Measurements from ENCODE around the gene KDM4B.

Gene KDM4B

GRCh38 chr19:5148794-5149190 lies 179.9 kb downstream of the KDM4B start:
- Histone ChIP-seq H3K4me1 (ENCODE audit: insufficient read depth, low read length) (no peaks in the 10 kb centered on the region), H3K9ac (ENCODE audit: low read depth, low read length) (no peak overlapping the region), H3K36me3 (ENCODE audit: insufficient read depth, low read length) (peaks cover 42% of the 10 kb centered on the region), H2AFZ (ENCODE audit: low read depth, low read length) (no peak overlapping the region), H3K4me3 (ENCODE audit: low read depth in 1 of 2, low read length in 2 of 2) (no peak overlapping the region), H3K27me3 (ENCODE audit: insufficient read depth, low read length, poor library complexity) (no peaks in the 10 kb centered on the region), H4K20me1 (ENCODE audit: insufficient read depth, low read length) (peaks cover 1% of the 10 kb centered on the region; the same call in 1 of the 2 replicates), H3K9me3 (ENCODE audit: insufficient read depth, low read length, severe bottlenecking) (no peaks in the 10 kb centered on the region), H3K79me2 (ENCODE audit: insufficient read depth, low read length) (no peaks in the 10 kb centered on the region), H3K27ac (ENCODE audit: low read length) (no peak overlapping the region), H3K4me2 (ENCODE audit: insufficient read depth, low read length) (no peak overlapping the region)
- ATAC-seq (ENCODE audit: insufficient read depth, low read depth) (no peak), DNase-seq (no peak)
- TF ChIP-seq EZH2 (IDR thresholded peaks at IDR 0.05; ENCODE audit: borderline replicate concordance, low read depth, low read length, severe bottlenecking) (no peak), CTCF (IDR thresholded peaks at IDR 0.05; ENCODE audit: borderline replicate concordance, extremely low read depth, low read length, poor library complexity, severe bottlenecking) (no peak)

- H3K9ac ChIP-seq (ENCODE audit: low read depth, low read length): no peak overlapping the region
Measured at GRCh38 chr19:5149508-5149907, 180.6 kb downstream of the KDM4B start.

GRCh38 chr19:5149932-5150901 lies 181.3 kb downstream of the KDM4B start:
- TF ChIP-seq EZH2 (IDR thresholded peaks at IDR 0.05; ENCODE audit: borderline replicate concordance, low read depth, low read length, severe bottlenecking) (no peak), CTCF (IDR thresholded peaks at IDR 0.05; ENCODE audit: borderline replicate concordance, extremely low read depth, low read length, poor library complexity, severe bottlenecking) (no peak)
- no peak overlapping the region for H2AFZ ChIP-seq (ENCODE audit: low read depth, low read length)
- no peak for ATAC-seq (ENCODE audit: insufficient read depth, low read depth)
- H3K36me3 ChIP-seq (ENCODE audit: insufficient read depth, low read length): peaks cover 31% of the 10 kb centered on the region
- no peak overlapping the region for H3K9ac ChIP-seq (ENCODE audit: low read depth, low read length)
- no peaks in the 10 kb centered on the region for H3K9me3 ChIP-seq (ENCODE audit: insufficient read depth, low read length, severe bottlenecking)
- no peaks in the 10 kb centered on the region for H3K4me1 ChIP-seq (ENCODE audit: insufficient read depth, low read length)
- no peak for DNase-seq
- H3K79me2 ChIP-seq (ENCODE audit: insufficient read depth, low read length): no peaks in the 10 kb centered on the region
- peaks cover 6% of the 10 kb centered on the region; the same call in 1 of the 2 replicates for H4K20me1 ChIP-seq (ENCODE audit: insufficient read depth, low read length)
- H3K27me3 ChIP-seq (ENCODE audit: insufficient read depth, low read length, poor library complexity): no peaks in the 10 kb centered on the region
- no peak overlapping the region for H3K4me3 ChIP-seq (ENCODE audit: low read depth in 1 of 2, low read length in 2 of 2)
- H3K27ac ChIP-seq (ENCODE audit: low read length): no peak overlapping the region
- no peak overlapping the region for H3K4me2 ChIP-seq (ENCODE audit: insufficient read depth, low read length)

More at GRCh38 chr19:5149508-5149907, 180.6 kb downstream of the KDM4B start:
- Histone ChIP-seq H3K36me3 (ENCODE audit: insufficient read depth, low read length) (peaks cover 36% of the 10 kb centered on the region), H3K27ac (ENCODE audit: low read length) (no peak overlapping the region), H3K9me3 (ENCODE audit: insufficient read depth, low read length, severe bottlenecking) (no peaks in the 10 kb centered on the region), H3K4me1 (ENCODE audit: insufficient read depth, low read length) (no peaks in the 10 kb centered on the region), H3K4me2 (ENCODE audit: insufficient read depth, low read length) (no peak overlapping the region), H4K20me1 (ENCODE audit: insufficient read depth, low read length) (peaks cover 5% of the 10 kb centered on the region; the same call in 1 of the 2 replicates), H3K4me3 (ENCODE audit: low read depth in 1 of 2, low read length in 2 of 2) (no peak overlapping the region), H2AFZ (ENCODE audit: low read depth, low read length) (no peak overlapping the region), H3K27me3 (ENCODE audit: insufficient read depth, low read length, poor library complexity) (no peaks in the 10 kb centered on the region), H3K79me2 (ENCODE audit: insufficient read depth, low read length) (no peaks in the 10 kb centered on the region)
- ATAC-seq (ENCODE audit: insufficient read depth, low read depth) (no peak), DNase-seq (no peak)
- TF ChIP-seq EZH2 (IDR thresholded peaks at IDR 0.05; ENCODE audit: borderline replicate concordance, low read depth, low read length, severe bottlenecking) (no peak), CTCF (IDR thresholded peaks at IDR 0.05; ENCODE audit: borderline replicate concordance, extremely low read depth, low read length, poor library complexity, severe bottlenecking) (no peak)

All from DND-41 (cell line).